Immature natural killer cell (primary cell): ENCODE measurements around the gene ABCC1. TPM values are rescaled to one million over a fixed set of nuclear protein-coding genes. Genes with fewer than 3 reads are reported as not detected.
A peak's percentile ranks its signal among the peaks of the same experiment; 100 is the strongest.

ENCODE experiments used
- DNase-seq, 3 donors: peaks; one replicate each; pipeline ENCODE4 v3.0.0; 2022; ENCODE audit warnings: mixed read lengths in 1 of 3
- H3K27ac Mint-ChIP-seq, 6 donors: one replicate each; pipeline ENCODE4 v1.8.0; 2020; ENCODE audit warnings: mixed read lengths in 6 of 6, mild to moderate bottlenecking in 5 of 6, inconsistent platforms in 4 of 6, moderate library complexity in 3 of 6
- H3K27me3 Mint-ChIP-seq, 3 donors: one replicate each; pipeline ENCODE4 v1.8.0; 2020 to 2021; ENCODE audit warnings: low read depth in 3 of 3, mild to moderate bottlenecking in 3 of 3, mixed read lengths in 3 of 3, moderate library complexity in 3 of 3, inconsistent platforms in 1 of 3
- H3K36me3 Mint-ChIP-seq, 3 donors: one replicate each; pipeline ENCODE4 v1.8.0; 2020; ENCODE audit warnings: mixed read lengths in 3 of 3, inconsistent platforms in 2 of 3, mild to moderate bottlenecking in 2 of 3
- H3K4me1 Mint-ChIP-seq, 2 donors: one replicate each; pipeline ENCODE4 v1.8.0; 2020; ENCODE audit warnings: inconsistent platforms in 2 of 2, mild to moderate bottlenecking in 2 of 2, mixed read lengths in 2 of 2, moderate library complexity in 1 of 2
- H3K4me3 Mint-ChIP-seq, 5 donors: one replicate each; pipeline ENCODE4 v1.8.0; 2020; ENCODE audit warnings: mild to moderate bottlenecking in 5 of 5, mixed read lengths in 5 of 5, inconsistent platforms in 3 of 5, moderate library complexity in 3 of 5
- H3K9me3 Mint-ChIP-seq, 6 donors: one replicate each; pipeline ENCODE4 v1.8.0; 2020; ENCODE audit warnings: mild to moderate bottlenecking in 6 of 6, mixed read lengths in 6 of 6, inconsistent platforms in 4 of 6, moderate library complexity in 3 of 6
- polyA plus RNA-seq, 3 donors: library from polyadenylated mRNA; unstranded; fragments of 300-500 nt; fragmentation: Illumina TruSeq; gene quantifications; one replicate each; pipeline ENCODE4 v1.2.3, GENCODE V29; 2021

ABCC1 gene
- polyA plus RNA-seq, 3 donors from 2014 or later, result 2.3 to 3.6 (median 2.3) TPM

DNA sequence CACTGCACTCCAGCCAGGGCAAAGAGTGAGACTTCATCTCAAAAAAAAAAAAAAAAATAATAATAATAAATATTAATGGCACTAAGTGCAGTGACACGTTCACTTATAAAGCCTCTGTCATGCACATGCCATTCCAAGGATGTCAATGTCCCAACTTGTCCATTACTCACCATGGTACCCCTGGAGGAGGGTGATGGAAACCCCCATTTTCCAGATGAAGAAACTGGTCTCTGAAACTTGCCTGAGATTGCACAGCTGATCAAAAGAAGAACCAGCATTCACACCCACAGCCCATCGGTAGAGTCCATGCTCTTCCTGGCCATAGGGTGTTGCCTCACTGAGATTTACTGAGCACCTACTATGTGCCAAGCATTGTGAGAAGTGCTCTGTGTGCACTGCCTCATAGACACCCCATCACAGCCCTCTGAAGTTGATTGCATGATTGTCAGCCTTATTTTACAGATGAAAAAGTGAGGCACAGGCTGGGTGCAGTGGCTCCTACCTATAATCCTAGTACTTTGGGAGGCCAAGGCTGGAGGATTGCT lies 123.7 kb downstream of the ABCC1 start:
- DNase-seq, result no peak
- Mint-ChIP-seq H3K9me3 (no peaks in the 10 kb centered on the region), H3K27ac (peak overlapping the region in 3 of 6 donors; percentile 8 to 63 (median 49)), H3K27me3 (peaks cover 0 to 2% (median 0%) of the 10 kb centered on the region in 3 donors), H3K4me1 (peaks cover 25 to 36% of the 10 kb centered on the region in 2 donors), H3K4me3 (peak overlapping the region in 1 of 5 donors; percentile 43), H3K36me3 (peaks cover 8 to 18% (median 10%) of the 10 kb centered on the region in 3 donors)

GRCh38 chr16:16073891-16074881 lies 124.8 kb downstream of the ABCC1 start:
- Mint-ChIP-seq H3K9me3 (no peaks in the 10 kb centered on the region), H3K27me3 (peaks cover 0 to 2% (median 2%) of the 10 kb centered on the region in 3 donors), H3K4me3 (peak overlapping the region; percentile 23 to 85 (median 62)), H3K4me1 (peaks cover 25 to 36% of the 10 kb centered on the region in 2 donors), H3K36me3 (peaks cover 10 to 22% (median 12%) of the 10 kb centered on the region in 3 donors), H3K27ac (peak overlapping the region; percentile 56 to 70 (median 62))
- DNase-seq, result peak in 2 of 3 donors; percentile 13 to 18

DNA sequence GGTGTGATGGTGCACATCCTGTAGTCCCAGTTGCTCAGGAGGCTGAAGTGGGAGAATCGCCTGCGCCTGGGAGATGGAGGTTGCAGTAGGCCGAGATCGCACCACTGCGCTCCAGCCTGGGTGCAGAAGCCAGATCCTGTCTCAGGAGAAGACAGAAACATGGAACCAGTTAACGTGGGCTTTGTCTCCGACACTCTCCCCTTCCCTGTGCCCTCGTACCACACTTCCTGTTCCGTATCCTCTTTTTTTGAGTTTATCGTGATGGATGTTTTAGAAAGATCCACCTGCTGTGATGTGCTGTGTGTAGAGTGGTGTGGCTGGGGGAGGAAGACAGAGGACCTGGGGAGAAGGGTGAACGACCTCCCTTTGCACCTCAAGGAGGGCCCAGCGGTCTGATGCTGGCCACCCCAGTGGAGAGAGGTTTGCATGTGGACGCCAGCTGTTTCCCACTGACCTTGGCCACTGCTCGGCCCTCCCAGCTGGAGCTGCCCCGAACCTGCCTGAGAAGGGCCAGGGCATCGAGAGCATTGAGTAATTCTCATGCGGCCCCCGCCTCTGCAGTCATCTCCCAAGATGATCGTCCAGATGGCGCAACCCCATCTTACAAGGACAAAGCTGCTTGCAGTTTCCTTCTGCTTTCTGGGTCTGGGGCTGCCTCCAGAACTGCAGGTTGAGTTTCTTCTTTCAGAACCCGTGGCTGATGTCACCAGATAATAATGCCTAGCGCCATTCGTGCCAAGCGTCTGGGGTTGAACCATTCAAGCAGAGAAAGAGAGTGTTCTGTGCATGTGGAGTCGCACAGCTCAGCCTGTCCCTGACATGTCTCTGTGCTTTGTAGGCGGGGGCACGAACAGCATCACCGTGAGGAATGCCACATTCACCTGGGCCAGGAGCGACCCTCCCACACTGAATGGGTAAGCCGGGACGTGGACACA lies 126.3 kb downstream of the ABCC1 start:
- H3K9me3 Mint-ChIP-seq, result no peaks in the 10 kb centered on the region
- peaks cover 25 to 36% of the 10 kb centered on the region in 2 donors for H3K4me1 Mint-ChIP-seq
- DNase-seq, result peak in 1 of 3 donors; percentile 24
- H3K36me3 Mint-ChIP-seq, result peaks cover 4 to 31% (median 17%) of the 10 kb centered on the region in 3 donors
- H3K27me3 Mint-ChIP-seq, result peaks cover 0 to 4% (median 2%) of the 10 kb centered on the region in 3 donors
- H3K4me3 Mint-ChIP-seq, result peak overlapping the region in 2 of 5 donors; percentile 42 to 85
- H3K27ac Mint-ChIP-seq, result peak overlapping the region in 3 of 6 donors; percentile 61 to 90 (median 63)

DNA sequence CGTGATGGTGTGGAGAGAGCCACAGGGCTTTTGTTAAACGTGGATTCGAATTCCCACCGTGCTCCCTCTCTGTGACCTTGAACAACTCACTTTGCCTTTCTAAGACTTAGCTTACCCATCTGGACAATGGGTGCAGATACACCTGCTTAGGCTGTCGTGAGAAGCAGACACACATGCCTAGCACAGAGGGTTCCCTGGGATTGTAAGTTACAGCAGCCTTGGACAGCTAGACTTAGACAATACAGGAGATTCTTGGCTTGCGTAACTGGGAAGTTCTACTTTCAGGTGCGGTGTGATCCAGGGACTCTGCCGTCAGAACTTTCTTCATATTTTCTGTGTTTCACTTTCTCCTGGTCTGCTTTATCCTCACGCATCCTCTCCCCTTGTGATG lies 127.0 kb downstream of the ABCC1 start:
- peak overlapping the region in 3 of 6 donors; percentile 8 to 69 (median 64) for H3K27ac Mint-ChIP-seq
- H3K4me3 Mint-ChIP-seq, result no peak overlapping the region
- no peak for DNase-seq
- H3K36me3 Mint-ChIP-seq, result peaks cover 3 to 36% (median 21%) of the 10 kb centered on the region in 3 donors
- H3K27me3 Mint-ChIP-seq, result peaks cover 0 to 4% (median 2%) of the 10 kb centered on the region in 3 donors
- H3K9me3 Mint-ChIP-seq, result no peaks in the 10 kb centered on the region
- H3K4me1 Mint-ChIP-seq, result peaks cover 25 to 36% of the 10 kb centered on the region in 2 donors

DNA sequence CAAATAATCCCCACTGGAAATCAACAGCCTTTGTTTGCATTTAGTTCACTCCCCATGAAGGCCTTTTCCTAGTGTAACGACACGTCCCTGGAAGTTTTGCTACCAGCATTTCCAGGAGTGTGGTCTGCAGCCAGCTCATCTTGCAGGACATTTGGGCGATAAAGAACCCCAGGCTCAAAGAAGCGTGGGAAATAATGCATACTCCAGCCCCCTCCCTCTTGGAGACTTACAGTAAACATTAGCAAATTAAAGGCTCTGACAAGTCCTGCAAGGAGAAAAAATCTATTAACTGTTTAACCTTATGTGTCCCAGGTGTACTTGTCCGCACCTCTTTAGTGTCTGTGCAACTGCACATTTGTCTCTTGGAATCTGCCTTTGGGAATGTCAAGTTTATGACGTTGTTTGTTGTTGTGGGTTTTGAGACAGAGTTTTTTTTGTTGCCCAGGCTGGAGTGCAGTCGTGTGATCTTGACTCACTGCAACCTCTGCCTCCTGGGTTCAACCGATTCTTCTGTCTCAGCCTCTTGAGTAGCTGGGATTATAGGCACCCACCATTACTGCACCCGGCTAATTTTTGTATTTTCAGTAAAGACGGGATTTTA lies 131.1 kb downstream of the ABCC1 start:
- Mint-ChIP-seq H3K4me1 (peaks cover 6 to 13% of the 10 kb centered on the region in 2 donors), H3K36me3 (peaks cover 16 to 55% (median 29%) of the 10 kb centered on the region in 3 donors), H3K4me3 (no peak overlapping the region), H3K27me3 (peaks cover 0 to 6% (median 4%) of the 10 kb centered on the region in 3 donors), H3K9me3 (no peaks in the 10 kb centered on the region), H3K27ac (no peak overlapping the region)
- no peak for DNase-seq

DNA sequence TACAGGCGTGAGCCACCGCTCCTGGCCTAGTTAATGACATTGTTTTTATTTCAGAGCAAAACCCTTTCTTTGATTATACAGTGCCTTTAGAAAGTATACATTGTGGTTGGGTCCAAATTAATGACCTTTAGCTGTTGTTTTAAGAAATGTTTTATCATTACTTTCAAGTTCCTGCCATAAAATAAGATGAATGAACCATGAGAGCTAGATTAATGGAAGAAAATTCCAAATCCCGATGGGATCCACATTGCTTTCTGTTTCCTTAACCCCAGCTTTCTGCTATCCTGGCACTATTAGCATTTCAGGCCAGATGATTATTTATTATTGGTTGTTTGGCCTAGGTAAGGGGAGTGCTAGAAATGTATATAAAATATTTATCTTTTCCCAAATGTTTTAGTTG lies 131.7 kb downstream of the ABCC1 start:
- no peak overlapping the region for H3K4me3 Mint-ChIP-seq
- H3K27me3 Mint-ChIP-seq, result peaks cover 0 to 6% (median 4%) of the 10 kb centered on the region in 3 donors
- DNase-seq, result no peak
- no peak overlapping the region for H3K27ac Mint-ChIP-seq
- H3K36me3 Mint-ChIP-seq, result peaks cover 16 to 55% (median 29%) of the 10 kb centered on the region in 3 donors
- H3K4me1 Mint-ChIP-seq, result peaks cover 3 to 10% of the 10 kb centered on the region in 2 donors
- no peaks in the 10 kb centered on the region for H3K9me3 Mint-ChIP-seq

DNA sequence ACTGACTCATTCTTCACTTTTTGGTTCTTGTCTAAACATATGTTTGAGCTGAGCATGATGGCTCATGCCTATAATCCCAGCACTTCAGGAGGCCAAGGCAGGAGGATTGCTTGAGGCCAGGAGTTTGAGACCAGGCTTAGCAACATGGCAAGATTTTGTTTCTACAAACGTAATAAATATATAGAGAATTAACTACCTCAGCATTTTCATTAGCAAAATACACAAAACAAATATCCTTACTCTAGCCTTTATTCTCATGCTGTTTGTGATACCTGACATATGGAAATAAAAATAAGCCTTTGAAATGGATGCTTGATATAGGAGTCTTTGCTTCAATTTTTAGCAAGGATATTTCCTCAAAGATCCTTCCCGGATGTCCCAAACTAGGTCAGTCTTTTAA lies 132.8 kb downstream of the ABCC1 start:
- no peaks in the 10 kb centered on the region for H3K9me3 Mint-ChIP-seq
- H3K36me3 Mint-ChIP-seq, result peaks cover 17 to 58% (median 27%) of the 10 kb centered on the region in 3 donors
- peak overlapping the region in 1 of 6 donors; percentile 66 for H3K27ac Mint-ChIP-seq
- DNase-seq, result no peak
- H3K4me1 Mint-ChIP-seq, result peaks cover 0 to 11% of the 10 kb centered on the region in 2 donors
- H3K27me3 Mint-ChIP-seq, result peaks cover 0 to 4% (median 4%) of the 10 kb centered on the region in 3 donors
- H3K4me3 Mint-ChIP-seq, result no peak overlapping the region

DNA sequence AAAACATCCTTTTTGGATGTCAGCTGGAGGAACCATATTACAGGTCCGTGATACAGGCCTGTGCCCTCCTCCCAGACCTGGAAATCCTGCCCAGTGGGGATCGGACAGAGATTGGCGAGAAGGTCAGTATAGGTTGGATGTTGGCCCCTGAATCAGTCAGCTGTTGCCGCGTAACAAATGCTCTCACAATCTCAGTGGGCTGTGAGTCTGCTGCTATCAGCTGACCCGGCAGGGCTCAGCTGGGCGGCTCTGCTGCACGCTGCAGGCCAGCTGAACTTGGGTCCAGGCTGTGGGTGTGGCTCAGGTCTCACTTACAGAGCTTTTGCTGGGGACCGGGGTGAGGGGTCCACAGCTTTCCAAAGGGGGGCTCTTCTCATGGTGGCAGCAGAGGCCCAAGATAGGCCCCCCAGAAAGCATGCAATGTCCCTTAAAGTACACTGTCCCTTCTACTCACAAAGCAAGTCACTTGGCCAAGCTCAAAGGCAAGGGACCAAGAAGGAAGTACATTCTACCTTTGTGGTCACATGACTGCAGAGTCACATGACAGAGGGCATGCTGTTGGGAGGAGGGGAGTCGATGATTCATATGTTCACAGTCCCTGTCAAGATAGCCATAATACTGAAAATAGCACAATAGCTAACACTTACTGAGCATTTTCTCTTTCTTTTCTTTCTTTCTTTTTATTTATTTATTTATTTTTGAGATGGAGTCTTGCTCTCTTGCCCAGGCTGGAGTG lies 134.2 kb downstream of the ABCC1 start:
- Mint-ChIP-seq H3K27ac (peak overlapping the region in 2 of 6 donors; percentile 16 to 39), H3K27me3 (peaks cover 0 to 4% (median 2%) of the 10 kb centered on the region in 3 donors), H3K4me1 (peaks cover 0 to 15% of the 10 kb centered on the region in 2 donors), H3K9me3 (no peaks in the 10 kb centered on the region), H3K4me3 (no peak overlapping the region), H3K36me3 (peaks cover 17 to 51% (median 25%) of the 10 kb centered on the region in 3 donors)
- no peak for DNase-seq

DNA sequence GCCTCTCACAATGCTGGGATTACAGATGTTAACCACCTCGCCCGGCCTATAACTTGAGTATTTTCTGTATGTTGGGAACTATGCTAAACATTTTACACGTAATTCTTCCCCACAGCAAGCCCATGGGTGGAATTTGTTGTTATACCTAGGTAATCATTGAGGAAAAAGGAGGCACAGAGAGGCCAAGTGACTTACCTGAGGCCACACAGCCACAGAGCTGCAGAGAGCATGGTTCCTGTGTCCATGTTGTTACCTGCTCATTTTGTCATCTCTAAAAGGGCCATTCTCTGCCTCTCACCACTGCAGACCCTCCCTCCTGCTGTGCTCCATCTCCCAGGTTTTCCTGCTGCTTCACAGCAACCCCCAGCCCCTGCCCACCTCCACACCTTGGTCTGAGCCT lies 135.5 kb downstream of the ABCC1 start:
- Mint-ChIP-seq H3K27me3 (peaks cover 0 to 4% (median 4%) of the 10 kb centered on the region in 3 donors), H3K9me3 (no peaks in the 10 kb centered on the region), H3K36me3 (peaks cover 21 to 48% (median 21%) of the 10 kb centered on the region in 3 donors), H3K4me1 (peaks cover 0 to 15% of the 10 kb centered on the region in 2 donors), H3K4me3 (no peak overlapping the region), H3K27ac (no peak overlapping the region)
- no peak for DNase-seq

- H3K36me3 Mint-ChIP-seq, result peaks cover 17 to 46% (median 28%) of the 10 kb centered on the region in 3 donors
- peaks cover 0 to 9% (median 3%) of the 10 kb centered on the region in 3 donors for H3K27me3 Mint-ChIP-seq
- peak overlapping the region in 1 of 5 donors; percentile 22 for H3K4me3 Mint-ChIP-seq
- H3K4me1 Mint-ChIP-seq, result peaks cover 0 to 15% of the 10 kb centered on the region in 2 donors
- peak overlapping the region in 4 of 6 donors; percentile 49 to 85 (median 69) for H3K27ac Mint-ChIP-seq
- no peaks in the 10 kb centered on the region for H3K9me3 Mint-ChIP-seq
- DNase-seq, result peak in 2 of 3 donors; percentile 22 to 44
Observed at GRCh38 chr16:16086653-16087446, 137.4 kb downstream of the ABCC1 start.

- Mint-ChIP-seq H3K36me3 (peaks cover 18 to 36% (median 28%) of the 10 kb centered on the region in 3 donors), H3K4me3 (no peak overlapping the region), H3K27me3 (peaks cover 0 to 5% (median 3%) of the 10 kb centered on the region in 3 donors), H3K27ac (no peak overlapping the region), H3K4me1 (peaks cover 0 to 15% of the 10 kb centered on the region in 2 donors), H3K9me3 (no peaks in the 10 kb centered on the region)
- no peak for DNase-seq
Observed at GRCh38 chr16:16090238-16090637, 140.8 kb downstream of the ABCC1 start.
